ENCODE results near the gene TMEM132D.

Gene TMEM132D

GRCh38 chr12:129717438-129717837, 186.4 kb downstream of the TMEM132D start:
- no peak for DNase-seq

- no peak for DNase-seq
These were observed 187.0 kb downstream of the TMEM132D start for GRCh38 chr12:129716825-129717224.

GRCh38 chr12:129706716-129707115, 197.1 kb downstream of the TMEM132D start:
- no peak for DNase-seq

- no peak for DNase-seq
These were observed 199.5 kb downstream of the TMEM132D start for GRCh38 chr12:129704232-129704830.

- DNase-seq: no peak
These were observed 202.2 kb downstream of the TMEM132D start for GRCh38 chr12:129701631-129702101.

- DNase-seq: no peak
These were observed 203.8 kb downstream of the TMEM132D start for GRCh38 chr12:129700036-129700435.

- no peak for DNase-seq
These were observed 206.9 kb downstream of the TMEM132D start for GRCh38 chr12:129696926-129697325.

GRCh38 chr12:129696405-129696804, 207.4 kb downstream of the TMEM132D start:
- DNase-seq: no peak

- DNase-seq: no peak
These were observed 210.1 kb downstream of the TMEM132D start for GRCh38 chr12:129693731-129694130.

GRCh38 chr12:129687731-129688130, 216.1 kb downstream of the TMEM132D start:
- no peak for DNase-seq

- no peak for DNase-seq
These were observed 222.0 kb downstream of the TMEM132D start for GRCh38 chr12:129681830-129682229.

GRCh38 chr12:129681151-129681550, 222.7 kb downstream of the TMEM132D start:
- DNase-seq: no peak

- no peak for DNase-seq
These were observed 227.4 kb downstream of the TMEM132D start for GRCh38 chr12:129676411-129676810.

- DNase-seq: no peak
These were observed 227.9 kb downstream of the TMEM132D start for GRCh38 chr12:129675947-129676346.

GRCh38 chr12:129675496-129675895, 228.3 kb downstream of the TMEM132D start:
- DNase-seq: no peak

- no peak for DNase-seq
These were observed 230.0 kb downstream of the TMEM132D start for GRCh38 chr12:129673806-129674205.

GRCh38 chr12:129672110-129672509, 231.7 kb downstream of the TMEM132D start:
- DNase-seq: no peak

- DNase-seq: no peak
These were observed 233.4 kb downstream of the TMEM132D start for GRCh38 chr12:129670256-129670920.

- no peak for DNase-seq
These were observed 238.4 kb downstream of the TMEM132D start for GRCh38 chr12:129665414-129665813.

- no peak for DNase-seq
These were observed 241.6 kb downstream of the TMEM132D start for GRCh38 chr12:129662234-129662633.

GRCh38 chr12:129660946-129661345, 242.9 kb downstream of the TMEM132D start:
- DNase-seq: no peak

GRCh38 chr12:129659961-129660622, 243.7 kb downstream of the TMEM132D start:
- DNase-seq: no peak

- DNase-seq: no peak
These were observed 246.6 kb downstream of the TMEM132D start for GRCh38 chr12:129657179-129657578.

- DNase-seq: no peak
These were observed 251.9 kb downstream of the TMEM132D start for GRCh38 chr12:129651951-129652350.

Measured in activated CD8-positive, alpha-beta memory T cell treated with anti-CD3 and anti-CD28 coated beads, Interleukin-2, amount 50 U/mL, for 4 hours (primary cell).